Measurements from ENCODE around the gene ATP2B3.

Gene ATP2B3

DNA sequence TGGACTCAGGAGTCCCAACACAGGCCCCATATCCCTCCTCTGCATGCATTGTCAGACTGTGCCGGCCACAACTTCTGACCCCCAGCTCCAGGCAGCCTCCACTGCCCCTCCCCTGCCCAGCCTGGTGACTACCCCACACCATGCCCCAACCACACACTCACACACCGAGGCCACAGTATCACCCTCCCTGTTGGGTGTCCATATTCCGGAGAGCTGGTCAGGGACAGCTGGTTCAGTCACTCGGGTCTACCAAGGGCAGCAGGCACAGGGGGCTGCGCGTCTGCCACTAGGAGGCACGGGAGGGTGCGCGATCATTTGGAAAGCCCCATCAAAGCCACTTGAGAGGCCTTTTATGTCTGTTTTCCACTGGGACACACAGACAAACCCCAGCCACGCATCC lies 55.2 kb downstream of the ATP2B3 start:
- Histone ChIP-seq H3K9ac (no peak overlapping the region), H3K4me1 (no peaks in the 10 kb centered on the region), H3K9me3 (ENCODE audit: control insufficient read depth, low read length) (no peaks in the 10 kb centered on the region), H3K4me2 (ENCODE audit: low read length) (no peak overlapping the region), H3K27ac (no peak overlapping the region), H3K79me2 (no peaks in the 10 kb centered on the region), H3K4me3 (ENCODE audit: low read depth, low read length) (no peak overlapping the region), H3K36me3 (ENCODE audit: control insufficient read depth, insufficient read depth, low read length) (no peaks in the 10 kb centered on the region), H2AFZ (no peak overlapping the region), H3K27me3 (ENCODE audit: control insufficient read depth, insufficient read depth, low read length) (no peaks in the 10 kb centered on the region)
- TF ChIP-seq, protein P1, sequence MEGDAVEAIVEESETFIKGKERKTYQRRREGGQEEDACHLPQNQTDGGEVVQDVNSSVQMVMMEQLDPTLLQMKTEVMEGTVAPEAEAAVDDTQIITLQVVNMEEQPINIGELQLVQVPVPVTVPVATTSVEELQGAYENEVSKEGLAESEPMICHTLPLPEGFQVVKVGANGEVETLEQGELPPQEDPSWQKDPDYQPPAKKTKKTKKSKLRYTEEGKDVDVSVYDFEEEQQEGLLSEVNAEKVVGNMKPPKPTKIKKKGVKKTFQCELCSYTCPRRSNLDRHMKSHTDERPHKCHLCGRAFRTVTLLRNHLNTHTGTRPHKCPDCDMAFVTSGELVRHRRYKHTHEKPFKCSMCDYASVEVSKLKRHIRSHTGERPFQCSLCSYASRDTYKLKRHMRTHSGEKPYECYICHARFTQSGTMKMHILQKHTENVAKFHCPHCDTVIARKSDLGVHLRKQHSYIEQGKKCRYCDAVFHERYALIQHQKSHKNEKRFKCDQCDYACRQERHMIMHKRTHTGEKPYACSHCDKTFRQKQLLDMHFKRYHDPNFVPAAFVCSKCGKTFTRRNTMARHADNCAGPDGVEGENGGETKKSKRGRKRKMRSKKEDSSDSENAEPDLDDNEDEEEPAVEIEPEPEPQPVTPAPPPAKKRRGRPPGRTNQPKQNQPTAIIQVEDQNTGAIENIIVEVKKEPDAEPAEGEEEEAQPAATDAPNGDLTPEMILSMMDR (IDR thresholded peaks at IDR 0.05), result no peak

DNA sequence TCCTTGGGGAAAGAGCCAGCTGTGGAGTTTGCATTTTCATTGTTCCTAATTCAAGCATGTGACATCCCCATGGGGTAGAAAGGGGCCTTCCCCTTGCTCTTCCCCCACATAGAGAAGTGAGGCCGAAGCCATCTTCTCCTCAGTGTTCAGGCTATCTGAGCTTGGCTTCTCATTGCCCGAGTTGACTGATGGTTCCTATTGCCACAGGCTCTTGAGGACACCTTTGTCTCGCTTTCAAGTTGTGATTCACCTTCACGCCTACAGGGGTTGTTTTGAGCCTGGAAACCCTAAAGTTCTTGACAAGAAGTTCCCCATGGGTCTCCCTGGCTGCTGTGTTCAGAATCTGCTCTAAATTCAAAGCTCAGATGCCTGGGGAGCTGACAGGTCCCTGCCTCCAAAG lies 56.5 kb downstream of the ATP2B3 start:
- Histone ChIP-seq H3K4me1 (no peaks in the 10 kb centered on the region), H3K4me2 (ENCODE audit: low read length) (no peak overlapping the region), H3K79me2 (no peaks in the 10 kb centered on the region), H3K4me3 (ENCODE audit: low read depth, low read length) (no peak overlapping the region), H3K9ac (no peak overlapping the region), H3K36me3 (ENCODE audit: control insufficient read depth, insufficient read depth, low read length) (no peaks in the 10 kb centered on the region), H3K9me3 (ENCODE audit: control insufficient read depth, low read length) (no peaks in the 10 kb centered on the region), H3K27me3 (ENCODE audit: control insufficient read depth, insufficient read depth, low read length) (no peaks in the 10 kb centered on the region), H2AFZ (no peak overlapping the region), H3K27ac (no peak overlapping the region)
- TF ChIP-seq, protein P1 (IDR thresholded peaks at IDR 0.05), result no peak

DNA sequence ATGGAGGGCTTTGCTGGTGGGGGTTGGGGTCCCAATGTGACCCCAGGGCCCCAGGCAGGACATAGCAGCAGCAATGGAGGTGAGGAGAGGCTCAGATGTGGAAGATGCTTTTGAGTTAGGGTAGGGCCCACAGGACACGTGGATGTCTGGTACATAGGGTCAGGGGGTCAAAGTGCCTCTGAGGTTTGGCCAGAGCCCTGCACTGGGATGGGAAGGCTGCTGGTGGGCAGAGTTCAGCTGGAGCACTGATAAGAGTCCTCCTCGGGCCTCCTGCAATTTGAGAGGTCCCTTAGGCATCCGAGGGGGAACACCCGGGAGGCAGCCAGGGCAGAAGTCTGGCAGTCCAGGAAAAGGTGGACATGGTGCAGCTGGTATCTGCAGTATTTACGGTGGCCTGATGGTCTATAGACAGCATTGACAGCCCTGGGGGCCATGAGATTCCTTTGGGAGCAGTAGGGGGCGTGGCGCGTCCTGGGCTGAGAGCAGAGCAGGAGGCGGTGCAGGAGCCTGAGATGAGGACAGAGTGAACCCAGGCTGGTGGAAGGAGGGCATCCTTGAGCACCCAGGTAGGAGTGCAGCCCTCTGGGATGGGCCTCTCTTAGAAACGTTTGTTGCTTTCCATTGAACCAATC lies 58.9 kb downstream of the ATP2B3 start:
- no peaks in the 10 kb centered on the region for H3K27me3 ChIP-seq (ENCODE audit: control insufficient read depth, insufficient read depth, low read length)
- no peaks in the 10 kb centered on the region for H3K9me3 ChIP-seq (ENCODE audit: control insufficient read depth, low read length)
- H3K27ac ChIP-seq, result no peak overlapping the region
- no peaks in the 10 kb centered on the region for H3K36me3 ChIP-seq (ENCODE audit: control insufficient read depth, insufficient read depth, low read length)
- H3K4me2 ChIP-seq (ENCODE audit: low read length), result no peak overlapping the region
- no peak overlapping the region for H3K9ac ChIP-seq
- H3K4me3 ChIP-seq (ENCODE audit: low read depth, low read length), result no peak overlapping the region
- no peaks in the 10 kb centered on the region for H3K4me1 ChIP-seq
- H3K79me2 ChIP-seq, result no peaks in the 10 kb centered on the region
- TF ChIP-seq, protein P1 (IDR thresholded peaks at IDR 0.05), result no peak
- no peak overlapping the region for H2AFZ ChIP-seq

DNA sequence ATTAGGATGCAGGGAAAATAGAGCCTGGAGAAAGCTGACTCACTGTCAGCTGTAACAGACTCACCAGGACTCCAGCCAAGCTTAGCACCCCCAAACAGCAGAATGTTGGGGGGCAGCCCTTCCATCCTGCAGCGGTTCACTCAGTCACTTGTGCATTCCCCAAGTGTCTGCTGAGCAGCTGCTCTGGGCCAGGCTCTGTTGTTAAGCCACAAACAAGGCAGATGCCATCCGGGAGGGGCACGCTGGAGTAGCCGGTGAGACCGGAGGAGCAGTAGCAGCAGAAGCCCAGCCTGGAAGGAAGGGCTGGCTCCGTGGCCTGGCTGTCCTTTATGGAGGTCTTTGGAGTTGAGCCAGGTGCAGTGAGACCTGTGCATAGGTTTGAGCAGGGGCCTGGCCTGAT lies 59.5 kb downstream of the ATP2B3 start:
- Histone ChIP-seq H3K9me3 (ENCODE audit: control insufficient read depth, low read length) (no peaks in the 10 kb centered on the region), H2AFZ (no peak overlapping the region), H3K4me2 (ENCODE audit: low read length) (no peak overlapping the region), H3K27me3 (ENCODE audit: control insufficient read depth, insufficient read depth, low read length) (no peaks in the 10 kb centered on the region), H3K36me3 (ENCODE audit: control insufficient read depth, insufficient read depth, low read length) (no peaks in the 10 kb centered on the region), H3K79me2 (no peaks in the 10 kb centered on the region), H3K9ac (no peak overlapping the region), H3K4me3 (ENCODE audit: low read depth, low read length) (no peak overlapping the region), H3K4me1 (no peaks in the 10 kb centered on the region), H3K27ac (no peak overlapping the region)
- TF ChIP-seq, protein P1 (IDR thresholded peaks at IDR 0.05), result no peak

DNA sequence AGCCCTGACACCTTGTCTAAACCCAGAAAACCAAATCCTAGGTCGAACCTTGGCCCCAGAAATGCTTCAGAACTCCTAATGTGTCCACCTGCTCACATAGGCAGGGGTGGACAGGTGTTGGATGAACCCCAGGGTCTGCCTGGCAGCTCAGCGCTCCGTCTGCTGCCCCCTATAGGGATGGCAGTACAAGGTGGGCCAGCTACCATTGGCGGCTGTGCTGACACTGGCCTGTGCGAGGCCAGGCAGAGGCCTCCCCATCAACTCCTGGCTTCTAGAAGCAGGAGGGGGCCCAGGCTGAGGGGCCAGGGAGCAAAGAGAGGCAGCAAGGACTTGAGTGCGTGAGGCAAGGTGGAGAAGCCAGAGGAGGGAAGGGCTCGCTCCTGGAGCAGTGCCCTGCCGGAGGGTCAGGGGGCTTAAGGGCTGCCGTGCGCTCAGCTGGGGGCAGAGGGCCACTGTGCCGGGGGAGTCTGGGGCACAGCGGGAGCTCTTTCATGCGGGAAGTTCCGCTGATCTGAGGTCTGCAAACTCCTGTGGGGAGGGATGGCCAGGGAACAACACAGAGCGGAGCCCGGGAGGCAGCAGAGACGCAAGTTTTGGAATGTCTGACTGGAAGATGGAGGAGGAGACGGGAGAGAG lies 60.9 kb downstream of the ATP2B3 start:
- H2AFZ ChIP-seq, result no peak overlapping the region
- H3K4me1 ChIP-seq, result no peaks in the 10 kb centered on the region

More for the DNA sequence above, 60.9 kb downstream of the ATP2B3 start:
- no peak overlapping the region for H3K4me2 ChIP-seq (ENCODE audit: low read length)
- no peak overlapping the region for H3K4me3 ChIP-seq (ENCODE audit: low read depth, low read length)
- no peaks in the 10 kb centered on the region for H3K9me3 ChIP-seq (ENCODE audit: control insufficient read depth, low read length)
- H3K36me3 ChIP-seq (ENCODE audit: control insufficient read depth, insufficient read depth, low read length), result no peaks in the 10 kb centered on the region
- no peaks in the 10 kb centered on the region for H3K27me3 ChIP-seq (ENCODE audit: control insufficient read depth, insufficient read depth, low read length)
- H3K79me2 ChIP-seq, result no peaks in the 10 kb centered on the region
- no peak overlapping the region for H3K27ac ChIP-seq
- H3K9ac ChIP-seq, result no peak overlapping the region
- TF ChIP-seq, protein P1 (IDR thresholded peaks at IDR 0.05), result no peak

Measured in parathyroid adenoma (tissue), 2 donors.